ENCODE data around the gene ZNHIT3. TPM values are rescaled to one million over a fixed set of nuclear protein-coding genes. Genes with fewer than 3 reads are reported as not detected.
A peak's percentile ranks its signal among the peaks of the same experiment; 100 is the strongest.

The ZNHIT3 gene
- total RNA-seq, 6 experiments from 2014 or later = 11.2 to 16.6 (median 12.5) TPM

GRCh38 chr17:36535669-36536081 lies 49.2 kb downstream of the ZNHIT3 start:
- ATAC-seq = no peak

DNA sequence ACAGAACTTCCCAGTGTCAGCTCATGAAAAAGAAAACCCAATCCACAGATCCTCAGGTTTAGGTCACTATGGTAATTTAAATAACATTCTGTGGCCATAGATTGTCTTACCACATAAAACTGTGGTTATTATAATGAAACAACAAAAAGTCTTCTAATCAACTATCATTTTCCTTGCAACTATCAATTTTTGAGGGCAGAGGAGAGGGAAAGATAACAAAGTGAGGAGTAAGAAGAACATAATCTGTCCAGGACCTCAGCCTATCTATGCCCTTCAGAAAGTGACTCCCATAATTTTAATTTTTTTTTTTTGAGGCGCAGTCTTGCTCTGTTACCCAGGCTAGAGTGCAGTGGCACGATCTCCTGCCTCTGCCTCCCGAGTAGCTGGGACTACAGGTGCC lies 54.2 kb downstream of the ZNHIT3 start:
- TF ChIP-seq CTCF (IDR thresholded peaks at IDR 0.05) (no peak), POLR2A (IDR thresholded peaks at IDR 0.05) (no peak)
- H3K4me1 ChIP-seq = peaks cover 0 to 6% (median 2%) of the 10 kb centered on the region in 4 donors
- intact Hi-C loops (cut with DNase I) = loop anchor here in 1 of 2 donors (10.0 kb wide), 1 partner anchor 54 kb away; the partner anchor contains the start of gene DHRS11
- H3K4me3 ChIP-seq = no peak overlapping the region
- no peaks in the 10 kb centered on the region for H3K27me3 ChIP-seq
- WGBS (ENCODE audit: insufficient coverage, low coverage, low lambda C conversion rate, missing lambda C conversion rate) = no CpG with 5 or more reads among the region's 3 CpGs
- no peak overlapping the region for H3K27ac ChIP-seq
- no peaks in the 10 kb centered on the region for H3K9me3 ChIP-seq
- peaks cover 0 to 4% (median 0%) of the 10 kb centered on the region in 4 donors for H3K36me3 ChIP-seq
- DNase-seq = no peak
- no peak for ATAC-seq

More at GRCh38 chr17:36535669-36536081, 49.2 kb downstream of the ZNHIT3 start:
- TF ChIP-seq CTCF (IDR thresholded peaks at IDR 0.05) (no peak), POLR2A (IDR thresholded peaks at IDR 0.05) (no peak)
- Histone ChIP-seq H3K9me3 (no peaks in the 10 kb centered on the region), H3K27ac (peak overlapping the region; percentile 77 to 83 (median 81)), H3K4me1 (peaks cover 0 to 7% (median 2%) of the 10 kb centered on the region in 4 donors), H3K36me3 (peaks cover 0 to 15% (median 2%) of the 10 kb centered on the region in 4 donors), H3K27me3 (no peaks in the 10 kb centered on the region), H3K4me3 (peak overlapping the region; percentile 64 to 95 (median 66))
- DNase-seq = no peak
- intact Hi-C loops (cut with DNase I) = loop anchor here in 1 of 2 donors (10.0 kb wide), 1 partner anchor 59 kb away; the partner anchor contains the start of gene DHRS11
- WGBS (ENCODE audit: insufficient coverage, low coverage, low lambda C conversion rate, missing lambda C conversion rate) = 9% methylated on average over 14 of the region's 15 CpGs

GRCh38 chr17:36542755-36543154 lies 56.3 kb downstream of the ZNHIT3 start:
- H3K4me3 ChIP-seq = no peak overlapping the region
- intact Hi-C loops (cut with DNase I) = loop anchor here in 1 of 2 donors (10.0 kb wide), 1 partner anchor 52 kb away; the partner anchor contains the start of gene DHRS11
- WGBS (ENCODE audit: insufficient coverage, low coverage, low lambda C conversion rate, missing lambda C conversion rate) = 93% methylated on average over 14 of the region's 15 CpGs
- no peaks in the 10 kb centered on the region for H3K27me3 ChIP-seq
- TF ChIP-seq POLR2A (IDR thresholded peaks at IDR 0.05) = no peak
- no peak for TF ChIP-seq CTCF (IDR thresholded peaks at IDR 0.05)
- no peaks in the 10 kb centered on the region for H3K9me3 ChIP-seq
- H3K27ac ChIP-seq = no peak overlapping the region
- ATAC-seq (no peak), DNase-seq (no peak)
- H3K36me3 ChIP-seq = no peaks in the 10 kb centered on the region
- peaks cover 0 to 22% (median 10%) of the 10 kb centered on the region in 4 donors for H3K4me1 ChIP-seq

DNA sequence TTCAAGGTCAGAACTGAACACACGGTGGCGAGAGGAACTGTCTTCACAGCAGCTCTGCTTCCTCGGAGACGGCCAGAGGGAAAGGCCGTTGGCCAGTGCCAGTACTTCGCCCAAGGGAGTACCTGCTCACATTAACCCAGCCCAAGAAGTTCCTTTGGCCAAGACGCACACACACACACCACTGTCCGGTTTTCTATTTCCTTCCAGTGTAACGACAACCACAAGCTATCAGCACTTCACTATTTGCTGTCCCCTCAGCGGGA lies 57.5 kb downstream of the ZNHIT3 start:
- TF ChIP-seq POLR2A (IDR thresholded peaks at IDR 0.05) (no peak), CTCF (IDR thresholded peaks at IDR 0.05) (no peak)
- peak overlapping the region; percentile 92 to 98 (median 94) for H3K4me3 ChIP-seq
- ATAC-seq (peak in 3 of 4 donors; percentile 1 to 4 (median 4)), DNase-seq (peak; percentile 41 to 61 (median 57))
- intact Hi-C loops (cut with DNase I) = loop anchor here in 1 of 2 donors (10.0 kb wide), 1 partner anchor 51 kb away; the partner anchor contains the start of gene DHRS11
- peak overlapping the region; percentile 92 to 98 (median 98) for H3K27ac ChIP-seq
- no peaks in the 10 kb centered on the region for H3K36me3 ChIP-seq
- no peaks in the 10 kb centered on the region for H3K9me3 ChIP-seq
- peaks cover 0 to 34% (median 11%) of the 10 kb centered on the region in 4 donors for H3K4me1 ChIP-seq
- 0% methylated on average over 9 of the region's 10 CpGs for whole genome bisulfite sequencing (ENCODE audit: insufficient coverage, low coverage, low lambda C conversion rate, missing lambda C conversion rate)
- no peaks in the 10 kb centered on the region for H3K27me3 ChIP-seq

Measured in right lobe of liver (tissue), 6 donors.